ENCODE results near the gene APBB1.

APBB1 gene

GRCh38 chr11:6405846-6406245 lies 13.0 kb downstream of the APBB1 start:
- H3K27ac ChIP-seq, result no peak overlapping the region
- TF ChIP-seq CTCF (IDR thresholded peaks at IDR 0.05), result no peak
- DNase-seq (ENCODE audit: low spot score), result no peak
- H3K4me3 ChIP-seq, result no peak overlapping the region

GRCh38 chr11:6405052-6405667 lies 13.7 kb downstream of the APBB1 start:
- Histone ChIP-seq H3K4me3 (no peak overlapping the region), H3K27ac (no peak overlapping the region)
- TF ChIP-seq CTCF (IDR thresholded peaks at IDR 0.05), result no peak
- DNase-seq (ENCODE audit: low spot score), result no peak

- no peak for TF ChIP-seq CTCF (IDR thresholded peaks at IDR 0.05)
- Histone ChIP-seq H3K4me3 (no peak overlapping the region), H3K27ac (no peak overlapping the region)
- DNase-seq (ENCODE audit: low spot score), result no peak
Measured at GRCh38 chr11:6404342-6405051, 14.4 kb downstream of the APBB1 start.

- no peak for DNase-seq (ENCODE audit: low spot score)
- no peak overlapping the region for H3K4me3 ChIP-seq
- H3K27ac ChIP-seq, result no peak overlapping the region
- no peak for TF ChIP-seq CTCF (IDR thresholded peaks at IDR 0.05)
Measured at GRCh38 chr11:6403539-6403938, 15.4 kb downstream of the APBB1 start.

GRCh38 chr11:6402561-6402981 lies 16.3 kb downstream of the APBB1 start:
- Histone ChIP-seq H3K27ac (no peak overlapping the region), H3K4me3 (no peak overlapping the region)
- TF ChIP-seq CTCF (IDR thresholded peaks at IDR 0.05), result no peak
- DNase-seq (ENCODE audit: low spot score), result no peak

- DNase-seq (ENCODE audit: low spot score), result no peak
- no peak overlapping the region for H3K4me3 ChIP-seq
- TF ChIP-seq CTCF (IDR thresholded peaks at IDR 0.05), result no peak
- H3K27ac ChIP-seq, result no peak overlapping the region
Measured at GRCh38 chr11:6402061-6402470, 16.8 kb downstream of the APBB1 start.

GRCh38 chr11:6401464-6401863 lies 17.4 kb downstream of the APBB1 start:
- no peak for TF ChIP-seq CTCF (IDR thresholded peaks at IDR 0.05)
- no peak for DNase-seq (ENCODE audit: low spot score)
- Histone ChIP-seq H3K27ac (no peak overlapping the region), H3K4me3 (no peak overlapping the region)
